ENCODE results near the gene DPYD.

The DPYD gene

DNA sequence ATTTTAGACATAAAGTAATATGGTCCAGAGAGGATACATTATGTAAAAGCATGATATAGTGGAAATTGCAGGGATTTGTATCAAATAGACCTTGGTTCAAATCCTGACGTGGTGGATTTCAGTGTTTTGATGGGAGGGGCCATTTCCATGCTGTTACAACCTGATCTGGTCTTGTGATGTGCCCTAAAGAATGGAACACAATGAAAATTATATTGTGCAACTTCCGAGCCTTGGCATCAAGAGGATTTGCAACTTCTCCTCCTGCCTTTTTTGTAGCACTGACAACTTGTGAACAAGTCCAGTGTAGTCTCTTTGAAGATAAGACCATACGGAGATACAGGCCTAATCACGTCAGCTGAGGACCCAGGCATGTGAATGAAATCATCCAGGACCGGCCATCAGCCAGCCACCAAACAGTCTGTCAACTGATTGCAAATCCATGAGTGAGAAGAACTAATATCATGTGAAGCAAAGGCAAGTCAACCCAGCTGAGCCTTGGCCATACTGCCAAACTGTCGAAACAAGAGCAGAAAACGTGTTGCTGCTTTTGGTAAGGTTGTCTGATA is 412.1 kb downstream of the DPYD start:
- peaks cover 0 to 2% of the 10 kb centered on the region in 2 donors for H3K4me1 ChIP-seq (ENCODE audit: control insufficient read depth in 2 of 2, insufficient read depth in 1 of 2, low read depth in 1 of 2, low read length in 2 of 2)
- H2BK15ac ChIP-seq (ENCODE audit: low read length): no peak overlapping the region
- H3K14ac ChIP-seq (ENCODE audit: low read length): no peak overlapping the region
- H3K4me2 ChIP-seq (ENCODE audit: insufficient read depth, low read length, poor library complexity, severe bottlenecking): no peak overlapping the region
- no peak overlapping the region for H3K4ac ChIP-seq (ENCODE audit: low read length)
- no peak overlapping the region for H3K9ac ChIP-seq (ENCODE audit: low read depth, low read length, poor library complexity)
- H2BK12ac ChIP-seq (ENCODE audit: low read length): no peak overlapping the region
- no peak overlapping the region for H4K8ac ChIP-seq (ENCODE audit: low read depth, low read length)
- H3K27ac ChIP-seq (replicated peaks; ENCODE audit: low read length): no peak overlapping the region
- H3K27me3 ChIP-seq (ENCODE audit: control insufficient read depth in 3 of 3, insufficient read depth in 3 of 3, low read depth in 1 of 3, low read length in 3 of 3): no peaks in the 10 kb centered on the region
- no peak overlapping the region for H2BK120ac ChIP-seq (ENCODE audit: low read depth, low read length)
- no peak overlapping the region for H3K4me3 ChIP-seq (ENCODE audit: low read length in 2 of 2)
- DNase-seq (ENCODE audit: low spot score): no peak
- peaks cover 2 to 11% of the 10 kb centered on the region in 2 donors for H3K9me3 ChIP-seq (replicated peaks in 1 of 2; ENCODE audit: control insufficient read depth in 2 of 2, insufficient read depth in 1 of 2, low read depth in 1 of 2, low read length in 2 of 2)
- WGBS, 2 donors (ENCODE audit: extremely low coverage in 2 of 2, insufficient read length in 2 of 2, insufficient replicate concordance in 1 of 2): no CpG with 5 or more reads among the region's 7 CpGs
- no peak overlapping the region for H2AK5ac ChIP-seq (ENCODE audit: low read depth, low read length)
- H2BK5ac ChIP-seq (ENCODE audit: low read length): no peak overlapping the region
- H4K91ac ChIP-seq (ENCODE audit: low read depth, low read length, poor library complexity): no peak overlapping the region
- peaks cover 0 to 2% of the 10 kb centered on the region in 2 donors for H3K36me3 ChIP-seq (replicated peaks in 1 of 2; ENCODE audit: control insufficient read depth in 2 of 2, insufficient read depth in 2 of 2, low read length in 2 of 2)
- H2AFZ ChIP-seq (ENCODE audit: low read length): no peak overlapping the region
- H3K79me1 ChIP-seq (ENCODE audit: low read depth, low read length): no peaks in the 10 kb centered on the region
- H3K18ac ChIP-seq (ENCODE audit: low read length): no peak overlapping the region
- no peak overlapping the region for H3K23ac ChIP-seq (ENCODE audit: low read depth, low read length, poor library complexity)

DNA sequence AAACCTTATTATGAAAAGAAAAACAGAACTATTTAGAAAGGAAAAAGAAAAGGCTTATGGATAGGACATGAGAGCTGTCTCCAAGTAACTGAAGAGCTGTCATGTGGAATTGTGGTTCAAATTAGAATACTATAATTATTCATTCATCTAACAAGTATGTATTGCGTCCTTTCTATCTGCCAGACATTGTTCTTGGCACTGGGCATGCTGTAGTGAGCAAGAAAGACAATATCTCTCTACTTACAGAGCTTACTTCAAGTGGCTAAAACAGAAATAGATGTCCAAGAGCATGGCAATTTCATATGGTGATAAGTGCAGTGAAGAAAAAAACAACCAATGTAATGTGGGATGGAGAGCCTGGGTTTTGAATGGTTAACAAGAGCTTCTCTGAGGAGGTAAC is 413.0 kb downstream of the DPYD start:
- Histone ChIP-seq H3K14ac (ENCODE audit: low read length) (no peak overlapping the region), H2AFZ (ENCODE audit: low read length) (no peak overlapping the region), H2BK12ac (ENCODE audit: low read length) (no peak overlapping the region), H4K8ac (ENCODE audit: low read depth, low read length) (no peak overlapping the region), H2BK120ac (ENCODE audit: low read depth, low read length) (no peak overlapping the region), H3K9me3 (replicated peaks in 1 of 2; ENCODE audit: control insufficient read depth in 2 of 2, insufficient read depth in 1 of 2, low read depth in 1 of 2, low read length in 2 of 2) (peaks cover 2 to 11% of the 10 kb centered on the region in 2 donors), H3K4me1 (ENCODE audit: control insufficient read depth in 2 of 2, insufficient read depth in 1 of 2, low read depth in 1 of 2, low read length in 2 of 2) (peaks cover 0 to 6% of the 10 kb centered on the region in 2 donors), H3K23ac (ENCODE audit: low read depth, low read length, poor library complexity) (no peak overlapping the region), H3K27me3 (ENCODE audit: control insufficient read depth in 3 of 3, insufficient read depth in 3 of 3, low read depth in 1 of 3, low read length in 3 of 3) (no peaks in the 10 kb centered on the region), H2BK5ac (ENCODE audit: low read length) (no peak overlapping the region), H4K91ac (ENCODE audit: low read depth, low read length, poor library complexity) (no peak overlapping the region), H3K4me2 (ENCODE audit: insufficient read depth, low read length, poor library complexity, severe bottlenecking) (no peak overlapping the region), H3K79me1 (ENCODE audit: low read depth, low read length) (no peaks in the 10 kb centered on the region), H3K36me3 (replicated peaks in 1 of 2; ENCODE audit: control insufficient read depth in 2 of 2, insufficient read depth in 2 of 2, low read length in 2 of 2) (peaks cover 0 to 2% of the 10 kb centered on the region in 2 donors), H3K9ac (ENCODE audit: low read depth, low read length, poor library complexity) (no peak overlapping the region), H2BK15ac (ENCODE audit: low read length) (no peak overlapping the region), H2AK5ac (ENCODE audit: low read depth, low read length) (no peak overlapping the region), H3K18ac (ENCODE audit: low read length) (no peak overlapping the region), H3K27ac (replicated peaks; ENCODE audit: low read length) (no peak overlapping the region), H3K4me3 (ENCODE audit: low read length in 2 of 2) (no peak overlapping the region), H3K4ac (ENCODE audit: low read length) (no peak overlapping the region)
- no peak for DNase-seq (ENCODE audit: low spot score)
- no CpG with 5 or more reads among the region's 1 CpG for WGBS, 2 donors (ENCODE audit: extremely low coverage in 2 of 2, insufficient read length in 2 of 2, insufficient replicate concordance in 1 of 2)

DNA sequence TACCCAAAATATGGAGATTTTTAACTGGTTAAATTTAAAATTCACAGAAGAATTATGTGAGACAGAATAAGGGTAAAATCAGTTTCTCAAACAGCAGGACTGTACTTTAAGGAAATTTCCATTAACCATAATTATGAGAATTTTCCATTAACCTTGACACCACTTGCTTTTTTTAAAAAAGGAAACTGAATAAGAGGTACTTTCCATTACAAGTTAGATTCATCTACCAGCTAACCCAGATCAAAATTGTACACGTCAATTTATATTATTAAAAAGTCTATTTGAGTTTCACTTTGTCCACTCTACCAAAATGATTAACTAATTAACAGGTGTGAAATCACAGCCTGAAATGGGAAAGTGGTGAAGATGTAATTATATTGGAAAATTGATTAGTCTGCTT is 414.5 kb downstream of the DPYD start:
- H3K27me3 ChIP-seq (ENCODE audit: control insufficient read depth in 3 of 3, insufficient read depth in 3 of 3, low read depth in 1 of 3, low read length in 3 of 3): no peaks in the 10 kb centered on the region
- H2BK15ac ChIP-seq (ENCODE audit: low read length): no peak overlapping the region
- H2BK12ac ChIP-seq (ENCODE audit: low read length): no peak overlapping the region
- no peak overlapping the region for H2BK5ac ChIP-seq (ENCODE audit: low read length)
- no peak overlapping the region for H2AFZ ChIP-seq (ENCODE audit: low read length)
- H2BK120ac ChIP-seq (ENCODE audit: low read depth, low read length): no peak overlapping the region
- H3K4me2 ChIP-seq (ENCODE audit: insufficient read depth, low read length, poor library complexity, severe bottlenecking): no peak overlapping the region
- no peak overlapping the region for H3K4me3 ChIP-seq (ENCODE audit: low read length in 2 of 2)
- H3K36me3 ChIP-seq (replicated peaks in 1 of 2; ENCODE audit: control insufficient read depth in 2 of 2, insufficient read depth in 2 of 2, low read length in 2 of 2): peaks cover 0 to 2% of the 10 kb centered on the region in 2 donors
- H3K18ac ChIP-seq (ENCODE audit: low read length): no peak overlapping the region
- no peak overlapping the region for H4K8ac ChIP-seq (ENCODE audit: low read depth, low read length)
- no peak overlapping the region for H3K27ac ChIP-seq (replicated peaks; ENCODE audit: low read length)
- no peak overlapping the region for H3K4ac ChIP-seq (ENCODE audit: low read length)
- peaks cover 2 to 11% of the 10 kb centered on the region in 2 donors for H3K9me3 ChIP-seq (replicated peaks in 1 of 2; ENCODE audit: control insufficient read depth in 2 of 2, insufficient read depth in 1 of 2, low read depth in 1 of 2, low read length in 2 of 2)
- H4K91ac ChIP-seq (ENCODE audit: low read depth, low read length, poor library complexity): no peak overlapping the region
- H3K79me1 ChIP-seq (ENCODE audit: low read depth, low read length): no peaks in the 10 kb centered on the region
- H2AK5ac ChIP-seq (ENCODE audit: low read depth, low read length): no peak overlapping the region
- peaks cover 0 to 6% of the 10 kb centered on the region in 2 donors for H3K4me1 ChIP-seq (ENCODE audit: control insufficient read depth in 2 of 2, insufficient read depth in 1 of 2, low read depth in 1 of 2, low read length in 2 of 2)
- no peak for DNase-seq (ENCODE audit: low spot score)
- no CpG with 5 or more reads among the region's 1 CpG for WGBS, 2 donors (ENCODE audit: extremely low coverage in 2 of 2, insufficient read length in 2 of 2, insufficient replicate concordance in 1 of 2)
- no peak overlapping the region for H3K9ac ChIP-seq (ENCODE audit: low read depth, low read length, poor library complexity)
- H3K23ac ChIP-seq (ENCODE audit: low read depth, low read length, poor library complexity): no peak overlapping the region
- no peak overlapping the region for H3K14ac ChIP-seq (ENCODE audit: low read length)

DNA sequence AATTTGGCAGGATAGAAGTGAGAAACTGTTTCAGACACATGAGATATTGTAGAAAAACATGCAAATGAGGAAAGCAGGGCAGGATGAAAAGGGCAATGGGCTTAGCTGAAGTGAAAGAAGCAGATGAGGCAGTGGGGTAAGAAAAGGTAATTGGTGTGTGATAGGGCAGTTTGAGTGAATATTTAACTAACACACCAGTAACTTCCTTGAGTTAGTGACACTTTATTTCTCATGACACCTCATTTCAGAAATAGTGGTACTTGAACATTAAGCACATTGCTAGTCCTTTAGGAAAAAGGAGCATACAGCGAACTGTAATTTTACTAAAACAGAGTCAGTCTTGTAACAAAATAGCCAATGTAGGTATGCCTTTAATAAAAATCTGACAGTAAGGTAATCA is 415.0 kb downstream of the DPYD start:
- Histone ChIP-seq H3K23ac (ENCODE audit: low read depth, low read length, poor library complexity) (no peak overlapping the region), H3K4me1 (ENCODE audit: control insufficient read depth in 2 of 2, insufficient read depth in 1 of 2, low read depth in 1 of 2, low read length in 2 of 2) (peaks cover 0 to 10% of the 10 kb centered on the region in 2 donors), H3K4ac (ENCODE audit: low read length) (no peak overlapping the region), H3K4me2 (ENCODE audit: insufficient read depth, low read length, poor library complexity, severe bottlenecking) (no peak overlapping the region), H4K91ac (ENCODE audit: low read depth, low read length, poor library complexity) (no peak overlapping the region), H2BK120ac (ENCODE audit: low read depth, low read length) (no peak overlapping the region), H2AK5ac (ENCODE audit: low read depth, low read length) (no peak overlapping the region), H2AFZ (ENCODE audit: low read length) (no peak overlapping the region), H3K18ac (ENCODE audit: low read length) (no peak overlapping the region), H3K79me1 (ENCODE audit: low read depth, low read length) (no peaks in the 10 kb centered on the region), H3K27me3 (ENCODE audit: control insufficient read depth in 3 of 3, insufficient read depth in 3 of 3, low read depth in 1 of 3, low read length in 3 of 3) (no peaks in the 10 kb centered on the region), H2BK15ac (ENCODE audit: low read length) (no peak overlapping the region), H2BK12ac (ENCODE audit: low read length) (no peak overlapping the region), H3K36me3 (replicated peaks in 1 of 2; ENCODE audit: control insufficient read depth in 2 of 2, insufficient read depth in 2 of 2, low read length in 2 of 2) (peaks cover 0 to 2% of the 10 kb centered on the region in 2 donors), H3K4me3 (ENCODE audit: low read length in 2 of 2) (no peak overlapping the region), H3K9ac (ENCODE audit: low read depth, low read length, poor library complexity) (no peak overlapping the region), H2BK5ac (ENCODE audit: low read length) (no peak overlapping the region), H3K9me3 (replicated peaks in 1 of 2; ENCODE audit: control insufficient read depth in 2 of 2, insufficient read depth in 1 of 2, low read depth in 1 of 2, low read length in 2 of 2) (peaks cover 2 to 11% of the 10 kb centered on the region in 2 donors), H3K14ac (ENCODE audit: low read length) (no peak overlapping the region), H4K8ac (ENCODE audit: low read depth, low read length) (no peak overlapping the region), H3K27ac (replicated peaks; ENCODE audit: low read length) (no peak overlapping the region)
- no CpG with 5 or more reads among the region's 1 CpG for WGBS, 2 donors (ENCODE audit: extremely low coverage in 2 of 2, insufficient read length in 2 of 2, insufficient replicate concordance in 1 of 2)
- no peak for DNase-seq (ENCODE audit: low spot score)

All from neuronal stem cell (in vitro differentiated cells).